ENCODE data around the gene PRPF6. TPM values are rescaled to one million over a fixed set of nuclear protein-coding genes. Genes with fewer than 3 reads are reported as not detected.

Gene PRPF6
- total RNA-seq, 2 experiments from 2014 or later = 45.1 to 73.7 TPM

GRCh38 chr20:64040231-64041039 is 59.5 kb downstream of the PRPF6 start:
- Histone ChIP-seq H3K36me3 (ENCODE audit: insufficient read depth, low read length) (no peaks in the 10 kb centered on the region), H3K4me3 (ENCODE audit: low read depth, low read length, poor library complexity, severe bottlenecking) (no peak overlapping the region), H3K9me2 (ENCODE audit: insufficient read depth, low read length) (no peaks in the 10 kb centered on the region), H3K4me1 (ENCODE audit: insufficient read depth, low read length, poor library complexity, severe bottlenecking) (peaks cover 45% of the 10 kb centered on the region), H3K9me3 (ENCODE audit: low read length) (no peaks in the 10 kb centered on the region), H3K79me2 (ENCODE audit: insufficient read depth, low read depth, low read length) (no peaks in the 10 kb centered on the region), H3K4me2 (ENCODE audit: low read length) (no peak overlapping the region), H3K27ac (ENCODE audit: low read depth, low read length, poor library complexity, severe bottlenecking) (no peak overlapping the region), H2AFZ (ENCODE audit: low read length) (no peak overlapping the region), H4K20me1 (ENCODE audit: insufficient read depth, low read length) (no peaks in the 10 kb centered on the region)
- intact Hi-C loops (cut with micrococcal nuclease; ENCODE audit: unreplicated experiment) = no loop called here
- ChIA-PET POLR2A (interaction anchor here (1.1 kb wide), 1 partner anchor 60 kb away, joined by 3 read pairs; no protein-coding TSS in a partner anchor), CTCF (ENCODE audit: unreplicated experiment) (no interaction called here)
- TF ChIP-seq, protein P1, sequence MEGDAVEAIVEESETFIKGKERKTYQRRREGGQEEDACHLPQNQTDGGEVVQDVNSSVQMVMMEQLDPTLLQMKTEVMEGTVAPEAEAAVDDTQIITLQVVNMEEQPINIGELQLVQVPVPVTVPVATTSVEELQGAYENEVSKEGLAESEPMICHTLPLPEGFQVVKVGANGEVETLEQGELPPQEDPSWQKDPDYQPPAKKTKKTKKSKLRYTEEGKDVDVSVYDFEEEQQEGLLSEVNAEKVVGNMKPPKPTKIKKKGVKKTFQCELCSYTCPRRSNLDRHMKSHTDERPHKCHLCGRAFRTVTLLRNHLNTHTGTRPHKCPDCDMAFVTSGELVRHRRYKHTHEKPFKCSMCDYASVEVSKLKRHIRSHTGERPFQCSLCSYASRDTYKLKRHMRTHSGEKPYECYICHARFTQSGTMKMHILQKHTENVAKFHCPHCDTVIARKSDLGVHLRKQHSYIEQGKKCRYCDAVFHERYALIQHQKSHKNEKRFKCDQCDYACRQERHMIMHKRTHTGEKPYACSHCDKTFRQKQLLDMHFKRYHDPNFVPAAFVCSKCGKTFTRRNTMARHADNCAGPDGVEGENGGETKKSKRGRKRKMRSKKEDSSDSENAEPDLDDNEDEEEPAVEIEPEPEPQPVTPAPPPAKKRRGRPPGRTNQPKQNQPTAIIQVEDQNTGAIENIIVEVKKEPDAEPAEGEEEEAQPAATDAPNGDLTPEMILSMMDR (conservative IDR thresholded peaks at IDR 0.05; ENCODE audit: low read length) = no peak
- no peak for TF ChIP-seq EZH2phosphoT487 (IDR thresholded peaks at IDR 0.05; ENCODE audit: borderline replicate concordance, low read depth, low read length)
- BruUV-seq (replicated peaks) = no TSS peak
- no peak for DNase-seq (ENCODE audit: low spot score)

DNA sequence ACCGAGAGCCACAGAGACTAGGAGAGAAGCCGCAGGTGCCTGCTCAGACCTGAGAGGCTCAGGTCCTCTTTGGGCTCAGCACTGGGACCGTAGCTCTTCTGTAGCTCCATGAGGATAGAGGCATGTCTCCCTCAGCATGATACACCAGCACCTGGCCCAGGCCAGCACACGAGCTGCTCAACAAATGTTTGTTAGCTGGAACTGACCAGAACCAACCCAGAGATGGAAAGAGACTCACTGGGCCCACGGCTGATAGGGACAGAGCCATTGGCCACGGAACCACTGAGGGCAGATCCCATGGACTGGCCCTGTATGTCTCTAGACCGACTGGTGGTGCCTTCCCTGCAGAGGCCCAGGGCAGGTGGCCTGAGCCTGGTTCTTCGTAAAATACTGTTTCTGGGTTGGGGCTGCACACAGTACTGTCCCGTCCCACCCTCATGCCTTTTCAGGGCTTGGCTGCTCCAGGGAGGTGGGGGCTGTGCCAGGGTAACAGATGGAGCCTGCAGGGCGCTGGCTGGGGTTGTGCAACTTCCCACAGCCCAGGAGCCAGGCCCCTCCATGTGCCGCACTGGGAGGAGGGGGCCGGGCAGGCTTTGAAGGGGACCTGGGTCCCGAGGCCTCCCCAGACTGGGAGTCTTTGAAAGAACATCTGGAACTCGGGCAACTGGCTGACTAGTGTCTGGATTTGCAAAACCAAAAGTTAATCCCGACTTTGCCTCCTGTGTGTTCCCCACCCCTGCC is 60.3 kb downstream of the PRPF6 start:
- Histone ChIP-seq H3K36me3 (ENCODE audit: insufficient read depth, low read length) (no peaks in the 10 kb centered on the region), H2AFZ (ENCODE audit: low read length) (no peak overlapping the region), H3K27ac (ENCODE audit: low read depth, low read length, poor library complexity, severe bottlenecking) (no peak overlapping the region), H3K4me2 (ENCODE audit: low read length) (peak overlapping the region; percentile 72; the same call in 1 of the 2 replicates), H3K4me3 (ENCODE audit: low read depth, low read length, poor library complexity, severe bottlenecking) (no peak overlapping the region), H4K20me1 (ENCODE audit: insufficient read depth, low read length) (no peaks in the 10 kb centered on the region), H3K9me2 (ENCODE audit: insufficient read depth, low read length) (no peaks in the 10 kb centered on the region), H3K79me2 (ENCODE audit: insufficient read depth, low read depth, low read length) (no peaks in the 10 kb centered on the region), H3K4me1 (ENCODE audit: insufficient read depth, low read length, poor library complexity, severe bottlenecking) (peaks cover 45% of the 10 kb centered on the region), H3K9me3 (ENCODE audit: low read length) (no peaks in the 10 kb centered on the region)
- no peak for DNase-seq (ENCODE audit: low spot score)
- no TSS peak for BruUV-seq (replicated peaks)
- CTCF ChIA-PET (ENCODE audit: unreplicated experiment) = no interaction called here
- POLR2A ChIA-PET = no interaction called here
- TF ChIP-seq, protein P1 (conservative IDR thresholded peaks at IDR 0.05; ENCODE audit: low read length) = no peak
- no peak for TF ChIP-seq EZH2phosphoT487 (IDR thresholded peaks at IDR 0.05; ENCODE audit: borderline replicate concordance, low read depth, low read length)
- intact Hi-C loops (cut with micrococcal nuclease; ENCODE audit: unreplicated experiment) = no loop called here

DNA sequence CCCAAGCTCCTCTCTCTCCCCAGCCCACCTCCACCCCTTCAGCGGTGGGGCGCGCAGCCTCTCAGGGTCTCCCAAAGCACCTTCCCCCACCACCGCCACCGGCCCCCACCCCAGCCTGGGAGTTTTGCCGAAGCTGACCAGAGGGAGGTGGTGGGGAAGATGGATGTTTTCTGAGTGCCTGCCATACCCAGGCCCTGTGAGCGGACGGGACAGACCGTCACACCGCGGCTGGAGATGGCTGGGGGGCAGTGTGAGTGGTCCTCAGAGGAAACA is 60.8 kb downstream of the PRPF6 start:
- no peaks in the 10 kb centered on the region for H3K79me2 ChIP-seq (ENCODE audit: insufficient read depth, low read depth, low read length)
- peak overlapping the region; percentile 52; the same call in 1 of the 2 replicates for H2AFZ ChIP-seq (ENCODE audit: low read length)
- H3K27ac ChIP-seq (ENCODE audit: low read depth, low read length, poor library complexity, severe bottlenecking) = no peak overlapping the region
- intact Hi-C loops (cut with micrococcal nuclease; ENCODE audit: unreplicated experiment) = no loop called here
- H3K9me2 ChIP-seq (ENCODE audit: insufficient read depth, low read length) = no peaks in the 10 kb centered on the region
- peaks cover 41% of the 10 kb centered on the region for H3K4me1 ChIP-seq (ENCODE audit: insufficient read depth, low read length, poor library complexity, severe bottlenecking)
- POLR2A ChIA-PET = no interaction called here
- peak overlapping the region; percentile 50 for H3K4me3 ChIP-seq (ENCODE audit: low read depth, low read length, poor library complexity, severe bottlenecking)
- no peaks in the 10 kb centered on the region for H3K9me3 ChIP-seq (ENCODE audit: low read length)
- no peaks in the 10 kb centered on the region for H4K20me1 ChIP-seq (ENCODE audit: insufficient read depth, low read length)
- CTCF ChIA-PET (ENCODE audit: unreplicated experiment) = no interaction called here
- DNase-seq (ENCODE audit: low spot score) = no peak
- BruUV-seq (replicated peaks) = no TSS peak
- peak overlapping the region; percentile 72 for H3K4me2 ChIP-seq (ENCODE audit: low read length)
- 0 out of 2 replicates have a peak, but pooled peaks have one; percentile 18 for TF ChIP-seq EZH2phosphoT487 (IDR thresholded peaks at IDR 0.05; ENCODE audit: borderline replicate concordance, low read depth, low read length)
- TF ChIP-seq, protein P1 (conservative IDR thresholded peaks at IDR 0.05; ENCODE audit: low read length) = no peak
- H3K36me3 ChIP-seq (ENCODE audit: insufficient read depth, low read length) = no peaks in the 10 kb centered on the region
